Measurements from ENCODE around the gene OXTR.

DNA sequence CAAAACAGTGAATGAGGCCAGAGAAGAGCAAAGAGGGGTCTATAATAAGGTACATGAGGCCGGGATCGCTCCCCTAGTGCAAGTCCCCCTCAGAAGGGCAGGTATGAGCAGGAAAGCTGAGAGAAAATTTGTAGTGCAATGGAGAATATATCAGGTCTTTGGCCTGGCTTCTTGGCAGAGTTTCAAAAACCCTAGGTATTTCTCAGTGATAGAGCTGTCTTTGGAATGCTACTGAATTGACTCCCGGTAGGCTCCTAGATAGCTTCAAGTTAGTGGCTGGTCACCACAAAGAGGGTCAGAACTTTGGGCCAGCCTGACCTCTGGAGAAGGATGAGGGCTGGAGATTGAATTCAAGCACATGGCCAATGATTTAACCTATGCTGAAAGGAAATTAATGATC lies 30.6 kb upstream of the OXTR start:
- TF ChIP-seq, protein P1, sequence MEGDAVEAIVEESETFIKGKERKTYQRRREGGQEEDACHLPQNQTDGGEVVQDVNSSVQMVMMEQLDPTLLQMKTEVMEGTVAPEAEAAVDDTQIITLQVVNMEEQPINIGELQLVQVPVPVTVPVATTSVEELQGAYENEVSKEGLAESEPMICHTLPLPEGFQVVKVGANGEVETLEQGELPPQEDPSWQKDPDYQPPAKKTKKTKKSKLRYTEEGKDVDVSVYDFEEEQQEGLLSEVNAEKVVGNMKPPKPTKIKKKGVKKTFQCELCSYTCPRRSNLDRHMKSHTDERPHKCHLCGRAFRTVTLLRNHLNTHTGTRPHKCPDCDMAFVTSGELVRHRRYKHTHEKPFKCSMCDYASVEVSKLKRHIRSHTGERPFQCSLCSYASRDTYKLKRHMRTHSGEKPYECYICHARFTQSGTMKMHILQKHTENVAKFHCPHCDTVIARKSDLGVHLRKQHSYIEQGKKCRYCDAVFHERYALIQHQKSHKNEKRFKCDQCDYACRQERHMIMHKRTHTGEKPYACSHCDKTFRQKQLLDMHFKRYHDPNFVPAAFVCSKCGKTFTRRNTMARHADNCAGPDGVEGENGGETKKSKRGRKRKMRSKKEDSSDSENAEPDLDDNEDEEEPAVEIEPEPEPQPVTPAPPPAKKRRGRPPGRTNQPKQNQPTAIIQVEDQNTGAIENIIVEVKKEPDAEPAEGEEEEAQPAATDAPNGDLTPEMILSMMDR (IDR thresholded peaks at IDR 0.05) = no peak
- TF ChIP-seq POLR2A (IDR thresholded peaks at IDR 0.05; ENCODE audit: low read depth) (no peak), POLR2AphosphoS5 (IDR thresholded peaks at IDR 0.05) (no peak), EP300 (IDR thresholded peaks at IDR 0.05) (no peak)

Measured in esophagus muscularis mucosa (tissue), 4 donors.